ENCODE results near the gene ZDHHC24. TPM values are rescaled to one million over a fixed set of nuclear protein-coding genes. Genes with fewer than 3 reads are reported as not detected.

ZDHHC24 gene
- total RNA-seq, 4 donors from 2014 or later, result 5.9 to 12.1 (median 10.4) TPM

GRCh38 chr11:66509131-66509561 lies 36.7 kb downstream of the ZDHHC24 start:
- no peak for TF ChIP-seq POLR2AphosphoS5 (IDR thresholded peaks at IDR 0.05)
- TF ChIP-seq POLR2A (IDR thresholded peaks at IDR 0.05), result no peak
- TF ChIP-seq CTCF (IDR thresholded peaks at IDR 0.05), result no peak
- no peak for TF ChIP-seq EP300 (IDR thresholded peaks at IDR 0.05)
- peaks cover 0 to 38% of the 10 kb centered on the region in 2 donors for H3K36me3 ChIP-seq
- no peaks in the 10 kb centered on the region for H3K9me3 ChIP-seq
- ATAC-seq, result no peak
- H3K27ac ChIP-seq, result no peak overlapping the region
- peaks cover 0 to 22% (median 7%) of the 10 kb centered on the region in 3 donors for H3K4me1 ChIP-seq
- 20 to 63% methylated on average over 1 to 7 of the region's 7 CpGs for WGBS, 2 donors (ENCODE audit: low coverage in 1 of 2)
- no peak overlapping the region for H3K4me3 ChIP-seq
- no peaks in the 10 kb centered on the region for H3K27me3 ChIP-seq

GRCh38 chr11:66505276-66505816 lies 40.5 kb downstream of the ZDHHC24 start:
- WGBS, 2 donors (ENCODE audit: low coverage in 1 of 2), result no CpG with 5 or more reads among the region's 1 CpG
- no peak overlapping the region for H3K27ac ChIP-seq

GRCh38 chr11:66498506-66498905 lies 47.3 kb downstream of the ZDHHC24 start:
- ATAC-seq, result no peak
- peaks cover 0 to 84% of the 10 kb centered on the region in 2 donors for H3K36me3 ChIP-seq

More at GRCh38 chr11:66505276-66505816, 40.5 kb downstream of the ZDHHC24 start:
- ATAC-seq, result no peak
- peaks cover 0 to 4% (median 0%) of the 10 kb centered on the region in 3 donors for H3K4me1 ChIP-seq
- peaks cover 0 to 44% of the 10 kb centered on the region in 2 donors for H3K36me3 ChIP-seq
- no peak overlapping the region for H3K4me3 ChIP-seq
- no peaks in the 10 kb centered on the region for H3K9me3 ChIP-seq
- no peaks in the 10 kb centered on the region for H3K27me3 ChIP-seq
- TF ChIP-seq POLR2A (IDR thresholded peaks at IDR 0.05), result no peak
- TF ChIP-seq CTCF (IDR thresholded peaks at IDR 0.05), result no peak
- TF ChIP-seq EP300 (IDR thresholded peaks at IDR 0.05), result no peak
- no peak for TF ChIP-seq POLR2AphosphoS5 (IDR thresholded peaks at IDR 0.05)

GRCh38 chr11:66497206-66497605 lies 48.6 kb downstream of the ZDHHC24 start:
- no peak for TF ChIP-seq CTCF (IDR thresholded peaks at IDR 0.05)
- TF ChIP-seq EP300 (IDR thresholded peaks at IDR 0.05), result no peak
- no peak for TF ChIP-seq POLR2A (IDR thresholded peaks at IDR 0.05)
- TF ChIP-seq POLR2AphosphoS5 (IDR thresholded peaks at IDR 0.05), result no peak
- Histone ChIP-seq H3K27ac (no peak overlapping the region), H3K36me3 (peaks cover 0 to 88% of the 10 kb centered on the region in 2 donors), H3K27me3 (no peaks in the 10 kb centered on the region), H3K4me1 (no peaks in the 10 kb centered on the region), H3K4me3 (no peak overlapping the region), H3K9me3 (no peaks in the 10 kb centered on the region)
- no CpG with 5 or more reads among the region's 16 CpGs for WGBS, 2 donors (ENCODE audit: low coverage in 1 of 2)
- ATAC-seq, result no peak

More at GRCh38 chr11:66498506-66498905, 47.3 kb downstream of the ZDHHC24 start:
- TF ChIP-seq CTCF (IDR thresholded peaks at IDR 0.05) (no peak), POLR2A (IDR thresholded peaks at IDR 0.05) (no peak), EP300 (IDR thresholded peaks at IDR 0.05) (no peak), POLR2AphosphoS5 (IDR thresholded peaks at IDR 0.05) (no peak)
- Histone ChIP-seq H3K4me3 (no peak overlapping the region), H3K4me1 (no peaks in the 10 kb centered on the region), H3K9me3 (no peaks in the 10 kb centered on the region), H3K27me3 (no peaks in the 10 kb centered on the region), H3K27ac (no peak overlapping the region)
- WGBS, 2 donors (ENCODE audit: low coverage in 1 of 2), result 90 to 100% methylated on average over 2 to 5 of the region's 5 CpGs

GRCh38 chr11:66495401-66495854 lies 50.4 kb downstream of the ZDHHC24 start:
- H3K36me3 ChIP-seq, result peaks cover 0 to 97% of the 10 kb centered on the region in 2 donors
- no peak overlapping the region for H3K27ac ChIP-seq
- no peak overlapping the region for H3K4me3 ChIP-seq
- no peak for TF ChIP-seq POLR2A (IDR thresholded peaks at IDR 0.05)
- no peak for TF ChIP-seq POLR2AphosphoS5 (IDR thresholded peaks at IDR 0.05)
- no peak for TF ChIP-seq CTCF (IDR thresholded peaks at IDR 0.05)
- no peak for TF ChIP-seq EP300 (IDR thresholded peaks at IDR 0.05)
- WGBS, 2 donors (ENCODE audit: low coverage in 1 of 2), result no CpG with 5 or more reads among the region's 17 CpGs
- no peak for ATAC-seq
- H3K27me3 ChIP-seq, result no peaks in the 10 kb centered on the region
- no peaks in the 10 kb centered on the region for H3K9me3 ChIP-seq
- no peaks in the 10 kb centered on the region for H3K4me1 ChIP-seq

All from gastroesophageal sphincter (tissue), 4 donors.